ENCODE data around the gene GUSB.
"Not testable (repeated sequence)": the region's sequence is repeated elsewhere in the genome, so short reads cannot be mapped to it uniquely, and the experiment has no call there.

GUSB gene

GRCh38 chr7:65975814-65976445 is 6.1 kb downstream of the GUSB start:
- DNase-seq (ENCODE audit: low read depth): no peak

DNA sequence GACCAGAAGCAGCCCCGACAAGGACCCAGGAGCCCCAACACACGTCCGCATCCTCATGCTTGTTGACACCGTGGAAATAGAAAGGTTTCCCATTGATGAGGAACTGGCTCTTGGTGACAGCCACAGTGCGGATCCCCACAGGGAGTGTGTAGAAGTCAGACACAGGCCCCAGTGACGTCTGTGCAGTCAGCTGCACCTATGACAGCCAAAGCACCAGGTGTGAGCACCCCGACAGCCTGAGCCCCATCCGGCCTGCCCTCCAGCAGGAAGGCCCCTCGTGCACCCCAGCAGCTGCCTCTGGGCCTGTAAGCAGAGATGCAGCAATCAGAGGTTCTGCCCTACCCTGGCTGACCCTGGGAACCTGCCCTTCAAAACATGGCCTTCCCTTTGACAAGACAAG is 7.1 kb downstream of the GUSB start:
- DNase-seq (ENCODE audit: low read depth): no peak

- no peak for DNase-seq (ENCODE audit: low read depth)
Observed at GRCh38 chr7:65974191-65974801, 7.7 kb downstream of the GUSB start.

- DNase-seq (ENCODE audit: low read depth): no peak
Observed at GRCh38 chr7:65972976-65973375, 9.0 kb downstream of the GUSB start.

DNA sequence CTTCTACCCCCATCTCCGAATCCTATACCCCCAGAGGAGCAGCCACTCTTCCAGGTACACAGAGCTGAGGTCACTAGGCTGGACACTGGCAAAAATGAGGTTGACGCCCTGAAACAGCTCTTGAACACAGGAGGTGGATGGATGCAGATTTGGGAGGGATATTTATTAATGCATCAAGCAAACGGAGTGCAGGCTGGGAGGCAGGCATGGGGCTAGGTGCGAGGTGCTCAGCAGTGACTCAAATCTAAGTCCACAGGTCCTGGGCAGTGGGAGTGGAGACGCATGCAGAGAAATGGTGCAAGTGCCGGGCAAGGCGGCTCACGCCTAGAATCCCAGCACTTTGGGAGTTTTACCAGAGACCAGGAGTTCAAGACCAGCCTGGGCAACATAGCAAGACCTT is 11.0 kb downstream of the GUSB start:
- no peak for DNase-seq (ENCODE audit: low read depth)

- no peak for DNase-seq (ENCODE audit: low read depth)
Observed at GRCh38 chr7:65968256-65969185, 13.5 kb downstream of the GUSB start.

DNA sequence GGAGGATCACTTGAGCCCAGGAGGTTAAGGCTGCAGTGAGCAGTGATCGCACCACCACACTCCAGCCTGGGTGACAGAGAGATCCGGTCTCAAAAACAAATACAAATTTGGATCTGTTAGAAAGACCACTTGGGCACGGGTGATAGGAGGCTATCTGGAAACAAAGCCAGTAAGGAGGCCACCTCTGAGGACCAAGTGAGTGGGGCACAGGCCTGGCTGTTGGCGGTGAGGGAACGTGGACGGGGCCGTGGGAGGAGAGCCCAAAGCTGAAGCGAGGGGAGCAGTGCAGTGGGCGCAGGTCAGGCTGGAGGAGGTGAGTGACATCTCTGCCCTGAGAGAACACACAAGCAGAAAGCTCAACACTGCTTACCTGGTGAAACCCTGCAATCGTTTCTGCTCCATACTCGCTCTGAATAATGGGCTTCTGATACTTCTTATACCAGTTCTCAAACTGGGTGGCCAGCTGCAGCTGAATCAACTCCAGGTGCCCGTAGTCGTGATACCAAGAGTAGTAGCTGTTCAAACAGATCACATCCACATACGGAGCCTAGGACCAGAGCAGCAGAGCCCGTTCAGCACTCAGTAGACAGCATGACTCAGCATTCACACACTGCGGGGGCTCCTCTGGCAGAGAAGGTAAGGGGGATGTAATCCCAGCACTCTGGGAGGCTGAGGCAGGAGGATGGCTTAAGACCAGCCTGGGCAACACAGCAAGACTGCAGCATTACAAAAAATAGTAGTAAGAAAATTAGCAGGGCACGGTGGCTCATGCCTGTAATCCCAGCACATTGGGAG is 14.5 kb downstream of the GUSB start:
- DNase-seq (ENCODE audit: low read depth): no peak

DNA sequence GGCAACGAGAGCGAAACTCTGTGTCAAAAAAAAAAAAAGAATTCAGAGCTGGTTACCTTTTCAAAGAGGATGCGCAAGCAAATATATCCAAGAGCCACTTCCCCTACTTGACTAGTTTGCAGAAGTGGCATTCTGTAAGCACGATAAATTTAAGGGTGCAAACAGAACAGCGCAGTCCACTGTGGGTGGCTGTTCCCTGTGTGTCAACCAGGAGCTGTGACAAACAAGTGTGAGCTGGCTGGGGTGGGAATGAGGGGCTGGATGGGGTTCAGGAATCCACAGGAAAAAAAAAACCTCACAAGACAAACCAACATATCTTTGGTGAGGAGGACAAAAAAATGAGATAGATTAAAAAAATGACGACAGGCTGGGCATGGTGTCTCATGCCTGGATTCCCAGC is 15.9 kb downstream of the GUSB start:
- no peak for DNase-seq (ENCODE audit: low read depth)

GRCh38 chr7:65964671-65965070 is 17.3 kb downstream of the GUSB start:
- DNase-seq (ENCODE audit: low read depth): not testable (repeated sequence)

DNA sequence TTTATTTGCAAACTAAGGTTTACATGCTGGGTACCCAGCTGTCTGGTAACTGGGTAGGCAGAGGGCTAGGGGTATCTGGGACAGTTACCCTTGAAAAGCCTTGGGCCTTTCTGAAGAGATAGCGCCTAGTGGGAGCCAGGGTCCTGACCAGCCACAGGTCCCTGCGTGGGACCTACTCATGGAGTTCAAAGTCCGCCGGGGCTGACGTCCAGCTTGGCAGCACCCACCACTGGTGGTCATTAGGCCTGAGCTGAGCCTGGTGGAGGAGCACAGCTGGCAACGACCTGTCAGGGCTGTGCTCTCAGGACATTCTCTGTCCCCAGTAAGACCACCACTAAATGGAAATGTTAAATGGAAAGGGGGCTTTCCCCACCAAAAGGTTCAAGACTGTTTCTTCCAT is 20.0 kb downstream of the GUSB start:
- DNase-seq (ENCODE audit: low read depth): no peak

- DNase-seq (ENCODE audit: low read depth): no peak
Observed at GRCh38 chr7:65960351-65961074, 21.5 kb downstream of the GUSB start.

GRCh38 chr7:65955718-65956117 is 26.3 kb downstream of the GUSB start:
- no peak for DNase-seq (ENCODE audit: low read depth)

- no peak for DNase-seq (ENCODE audit: low read depth)
Observed at GRCh38 chr7:65953890-65954450, 28.0 kb downstream of the GUSB start.

DNA sequence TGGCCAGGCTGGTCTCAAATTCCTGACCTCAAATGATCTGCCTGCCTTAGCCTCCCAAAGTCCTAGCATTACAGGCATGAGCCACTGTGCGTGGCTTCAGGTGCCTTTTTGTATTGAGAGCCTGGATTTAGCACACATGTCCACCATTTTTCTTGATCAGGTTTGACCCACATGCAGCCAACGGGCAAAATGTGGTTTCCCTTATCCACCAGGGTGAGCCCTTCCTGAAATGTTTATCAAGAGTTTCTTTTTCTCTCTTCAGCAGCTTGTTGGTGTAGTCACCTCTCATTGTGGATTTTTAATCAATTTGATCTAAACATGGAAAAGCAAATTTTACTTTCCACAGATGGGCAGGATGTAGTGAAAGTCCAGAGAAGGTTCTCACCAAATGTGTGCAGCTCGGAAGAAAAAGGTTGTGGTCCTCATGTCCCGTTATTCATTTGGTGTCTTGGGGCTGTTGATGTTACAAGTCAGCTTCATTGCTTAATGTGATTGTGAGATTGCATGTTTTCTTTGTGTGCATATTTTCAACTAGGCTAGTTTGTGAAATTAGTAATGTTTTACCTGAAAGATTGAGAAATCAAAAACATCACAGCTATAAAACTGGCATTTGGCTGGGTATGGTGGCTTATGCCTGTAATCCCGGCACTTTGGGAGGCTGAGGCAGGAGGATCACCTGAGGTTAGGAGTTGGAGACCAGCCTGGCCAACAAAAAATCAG is 28.9 kb downstream of the GUSB start:
- DNase-seq (ENCODE audit: low read depth): no peak

DNA sequence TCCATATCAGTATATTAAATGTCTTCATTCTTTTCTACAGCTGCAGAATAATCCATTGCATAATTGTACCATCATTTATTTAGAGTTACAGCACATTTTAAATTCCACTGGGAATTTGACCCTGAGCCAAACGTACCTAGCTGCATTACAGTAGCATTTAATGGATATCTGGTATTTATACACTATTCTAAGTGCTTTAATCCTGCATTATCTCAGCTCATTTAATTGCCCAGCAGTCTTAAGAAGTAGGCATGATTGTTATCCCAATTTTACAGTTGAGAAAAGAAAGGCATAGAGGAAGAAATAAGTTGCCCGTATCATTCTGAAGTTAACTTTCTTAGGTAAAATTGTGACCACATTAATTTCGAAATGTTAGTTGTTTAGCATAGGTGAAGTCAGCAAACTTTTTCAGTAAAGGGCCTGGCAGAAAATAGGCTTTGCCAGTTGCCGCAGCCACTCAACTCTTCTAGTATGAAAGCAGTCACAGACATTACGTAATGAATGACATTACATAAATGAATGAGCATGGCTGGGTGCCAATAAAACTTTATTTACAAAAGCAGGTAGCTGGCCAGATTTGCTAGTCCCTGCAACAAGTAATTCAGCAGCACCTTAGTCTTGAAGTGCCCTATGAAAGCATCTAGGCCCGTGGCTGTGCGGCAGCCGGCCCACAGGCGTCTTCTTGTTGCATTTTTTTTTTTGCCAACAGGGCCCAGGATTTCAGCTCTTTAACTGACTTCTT is 30.0 kb downstream of the GUSB start:
- DNase-seq (ENCODE audit: low read depth): no peak

GRCh38 chr7:65946904-65947303 is 35.1 kb downstream of the GUSB start:
- DNase-seq (ENCODE audit: low read depth): no peak

DNA sequence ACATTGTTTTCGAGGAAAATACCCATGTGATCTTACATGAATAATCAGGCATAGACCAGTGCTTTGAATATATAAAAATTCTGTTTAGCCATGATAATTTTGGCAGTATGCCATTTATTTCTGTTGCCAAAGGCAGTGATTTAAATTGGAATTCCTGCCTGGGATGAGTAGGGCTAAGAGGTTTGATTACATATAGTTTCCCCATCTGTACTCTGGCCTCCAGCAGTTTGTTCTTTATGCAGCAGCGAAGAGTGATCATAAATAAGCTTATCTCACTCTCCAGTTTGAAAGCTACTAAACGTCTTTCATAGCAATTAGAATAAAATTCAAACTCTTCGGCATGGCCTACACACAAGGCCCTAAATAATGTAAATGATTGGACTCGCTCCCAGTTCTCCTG is 36.2 kb downstream of the GUSB start:
- DNase-seq (ENCODE audit: low read depth): not testable (repeated sequence)

DNA sequence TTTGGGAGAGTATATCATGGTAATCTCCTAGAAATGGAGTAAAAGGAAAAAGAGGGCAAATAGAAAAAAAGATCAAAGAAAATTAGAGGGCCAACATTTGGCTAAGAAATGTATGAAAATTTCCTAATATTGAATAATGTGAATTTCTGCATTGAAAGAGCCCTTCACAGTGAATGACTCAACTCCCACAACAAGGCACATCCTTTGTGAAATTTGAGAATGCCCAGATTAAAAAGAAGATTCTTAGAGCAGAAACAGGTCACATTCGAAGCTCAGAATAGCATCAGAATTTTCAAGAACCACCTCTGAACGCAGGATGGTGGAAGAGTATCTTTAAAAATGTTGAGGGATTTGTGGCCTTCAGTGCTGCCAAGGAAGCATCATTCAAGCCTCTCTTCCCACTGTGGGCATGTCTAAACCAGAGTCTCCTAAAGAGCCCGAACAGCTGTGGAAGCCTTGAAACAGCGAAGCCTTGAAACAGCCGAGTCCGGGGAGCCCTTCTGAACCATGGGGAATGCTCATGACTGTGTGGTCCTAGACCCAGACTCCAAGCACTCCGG is 43.6 kb downstream of the GUSB start:
- DNase-seq (ENCODE audit: low read depth): no peak

DNA sequence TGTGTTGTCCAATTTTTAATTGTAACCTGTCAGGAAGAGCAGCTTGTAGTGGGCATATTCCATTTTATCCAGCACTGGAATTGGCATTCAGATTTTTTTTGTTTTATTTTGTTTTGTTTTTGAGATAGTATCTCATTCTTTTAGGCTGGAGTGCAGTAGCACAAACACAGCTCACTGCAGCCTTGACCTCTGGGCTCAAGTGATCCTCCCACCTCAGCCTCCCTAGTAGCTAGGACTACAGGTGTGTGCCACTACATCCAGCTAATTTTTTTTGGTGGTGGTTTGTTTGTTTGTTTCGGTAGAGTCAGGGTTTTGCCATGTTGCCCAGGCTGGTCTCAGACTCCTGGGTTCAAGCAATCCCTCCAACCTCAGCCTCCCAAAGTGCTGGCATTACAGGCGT is 44.7 kb downstream of the GUSB start:
- DNase-seq (ENCODE audit: low read depth): no peak

DNA sequence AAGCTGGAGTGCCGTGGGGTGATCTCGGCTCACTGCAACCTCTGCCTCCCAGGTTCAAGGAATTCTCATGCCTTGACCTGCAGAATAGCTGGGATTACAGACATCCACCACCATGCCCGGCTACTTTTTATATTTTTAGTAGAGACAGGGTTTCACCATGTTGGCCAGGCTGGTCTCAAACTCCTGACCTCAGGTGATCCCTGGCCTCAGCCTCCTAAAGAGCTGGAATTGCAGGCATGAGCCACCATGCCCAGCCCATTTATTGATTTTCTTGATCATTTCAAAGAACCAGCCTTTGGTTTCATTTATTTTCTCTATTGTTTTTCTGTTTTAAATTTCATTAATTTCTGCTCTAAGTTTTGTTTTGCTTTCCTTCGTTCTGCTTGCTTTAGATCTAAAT is 50.3 kb downstream of the GUSB start:
- DNase-seq (ENCODE audit: low read depth): no peak

All from activated T-cell treated with anti-CD3 and anti-CD28 coated beads for 48 hours (primary cell).